PFSK-1 (cell line): ENCODE results near the gene PNPLA4.

Source experiments
- POLR2AphosphoS5 ChIP-seq: IDR thresholded peaks from 2 replicates; pipeline ENCODE4 v1.6.1; 2012; ENCODE audit warnings: low read depth, mild to moderate bottlenecking, control low read depth, low read length, moderate library complexity
- SIN3A ChIP-seq: IDR thresholded peaks from 2 replicates; pipeline ENCODE4 v1.6.1; 2012; ENCODE audit warnings: mild to moderate bottlenecking, low read length, moderate library complexity, borderline replicate concordance; ENCODE audit not compliant: insufficient read depth

GRCh38 chrX:7872042-7872441 is 55.2 kb downstream of the PNPLA4 start:
- no peak for TF ChIP-seq POLR2AphosphoS5
- TF ChIP-seq SIN3A: no peak
